ENCODE measurements around the gene ABCA2. TPM values are rescaled to one million over a fixed set of nuclear protein-coding genes. Genes with fewer than 3 reads are reported as not detected.
"Not testable (repeated sequence)": the region's sequence is repeated elsewhere in the genome, so short reads cannot be mapped to it uniquely, and the experiment has no call there.

The ABCA2 gene
- total RNA-seq, 6 experiments from 2014 or later = 23.7 to 49.2 (median 34.2) TPM

- no peaks in the 10 kb centered on the region for H3K27me3 ChIP-seq
- H3K9me3 ChIP-seq = no peaks in the 10 kb centered on the region
- WGBS (ENCODE audit: insufficient coverage, low coverage, low lambda C conversion rate, missing lambda C conversion rate) = 75% methylated on average over 13 of the region's 30 CpGs
- H3K4me3 ChIP-seq = no peak overlapping the region
- no peak for TF ChIP-seq CTCF (IDR thresholded peaks at IDR 0.05)
- TF ChIP-seq POLR2A (IDR thresholded peaks at IDR 0.05) = no peak
- no peak for DNase-seq
- H3K4me1 ChIP-seq = no peaks in the 10 kb centered on the region
- H3K36me3 ChIP-seq = peaks cover 0 to 2% (median 0%) of the 10 kb centered on the region in 4 donors
- no peak overlapping the region for H3K27ac ChIP-seq
- intact Hi-C loops (cut with DNase I) = no loop called here
- ATAC-seq = peak in 2 of 4 donors; percentile 3 to 18
These were observed 20.8 kb downstream of the ABCA2 start for GRCh38 chr9:137007108-137007815.

GRCh38 chr9:137006116-137007003, 21.7 kb downstream of the ABCA2 start:
- peak in 2 of 4 donors; percentile 2 to 10 for ATAC-seq
- WGBS (ENCODE audit: insufficient coverage, low coverage, low lambda C conversion rate, missing lambda C conversion rate) = 59% methylated on average over 14 of the region's 24 CpGs

GRCh38 chr9:137004285-137004684, 23.8 kb downstream of the ABCA2 start:
- H3K9me3 ChIP-seq; H3K27ac ChIP-seq; intact Hi-C loops (cut with DNase I); H3K36me3 ChIP-seq; DNase-seq; H3K4me3 ChIP-seq; ATAC-seq; H3K4me1 ChIP-seq; H3K27me3 ChIP-seq: not testable (repeated sequence)
- TF ChIP-seq CTCF (IDR thresholded peaks at IDR 0.05) = peak; percentile 33 to 49 (median 44)
- WGBS (ENCODE audit: insufficient coverage, low coverage, low lambda C conversion rate, missing lambda C conversion rate) = 46% methylated on average over 5 of the region's 17 CpGs

More at GRCh38 chr9:137006116-137007003, 21.7 kb downstream of the ABCA2 start:
- Histone ChIP-seq H3K36me3 (peaks cover 0 to 2% (median 0%) of the 10 kb centered on the region in 4 donors), H3K4me3 (no peak overlapping the region), H3K27me3 (no peaks in the 10 kb centered on the region), H3K27ac (no peak overlapping the region), H3K4me1 (no peaks in the 10 kb centered on the region), H3K9me3 (no peaks in the 10 kb centered on the region)
- DNase-seq = no peak
- no peak for TF ChIP-seq CTCF (IDR thresholded peaks at IDR 0.05)
- TF ChIP-seq POLR2A (IDR thresholded peaks at IDR 0.05) = no peak
- intact Hi-C loops (cut with DNase I) = no loop called here

GRCh38 chr9:137002646-137003041, 25.4 kb downstream of the ABCA2 start:
- H3K9me3 ChIP-seq = no peaks in the 10 kb centered on the region
- ATAC-seq = no peak
- intact Hi-C loops (cut with DNase I) = no loop called here
- no peak overlapping the region for H3K27ac ChIP-seq
- no peaks in the 10 kb centered on the region for H3K27me3 ChIP-seq
- H3K4me1 ChIP-seq = no peaks in the 10 kb centered on the region
- DNase-seq = no peak
- H3K36me3 ChIP-seq = no peaks in the 10 kb centered on the region
- TF ChIP-seq CTCF (IDR thresholded peaks at IDR 0.05) = no peak
- TF ChIP-seq POLR2A (IDR thresholded peaks at IDR 0.05) = no peak
- WGBS (ENCODE audit: insufficient coverage, low coverage, low lambda C conversion rate, missing lambda C conversion rate) = 68% methylated on average over 6 of the region's 10 CpGs
- no peak overlapping the region for H3K4me3 ChIP-seq
